ENCODE results near the gene BDH1. TPM values are rescaled to one million over a fixed set of nuclear protein-coding genes. Genes with fewer than 3 reads are reported as not detected.

BDH1 gene
- total and polyA plus RNA-seq, 3 donors from 2014 or later = 12.8 to 22.4 (median 14.4) TPM

DNA sequence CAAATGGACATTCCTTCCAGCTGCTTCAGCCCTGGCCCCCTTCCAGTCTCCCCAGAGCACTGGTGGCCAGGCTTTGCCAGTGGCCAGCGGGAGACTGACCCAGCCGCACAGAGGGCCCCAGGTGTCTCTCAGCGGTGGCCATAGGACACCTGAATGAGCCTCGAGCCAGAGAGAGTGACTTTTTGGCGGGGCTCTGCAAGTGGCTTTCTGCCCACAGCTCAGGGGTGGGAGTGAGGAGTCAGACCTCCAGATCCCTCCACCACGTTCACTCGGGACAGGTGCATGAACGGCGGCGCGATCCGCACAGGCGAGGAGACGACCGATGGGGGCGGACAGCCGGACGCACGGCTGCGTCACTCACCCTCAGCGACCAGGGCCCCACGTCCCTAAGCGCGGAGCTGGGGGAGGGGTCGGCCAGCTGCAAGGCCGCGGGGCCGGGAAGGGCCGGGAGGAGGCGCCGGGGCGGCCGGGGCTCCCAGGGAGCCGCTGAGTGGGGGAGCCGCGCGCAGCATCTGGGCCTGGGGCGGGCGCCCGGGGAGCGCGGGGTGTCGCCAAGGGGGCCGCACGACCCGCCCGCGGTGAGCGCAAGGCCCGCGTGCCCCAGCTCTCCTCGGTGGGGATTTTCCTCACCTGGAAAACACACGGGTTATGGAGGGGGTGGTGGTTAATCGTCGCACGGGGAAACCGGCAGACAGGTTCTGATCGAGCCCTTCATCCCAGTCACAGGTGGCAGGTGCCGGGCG, 57.1 kb downstream of the BDH1 start:
- 78 to 93% methylated on average over 26 to 55 of the region's 60 CpGs for WGBS, 2 donors
- TF ChIP-seq POLR2A (IDR thresholded peaks at IDR 0.05) = no peak
- TF ChIP-seq, protein P1, sequence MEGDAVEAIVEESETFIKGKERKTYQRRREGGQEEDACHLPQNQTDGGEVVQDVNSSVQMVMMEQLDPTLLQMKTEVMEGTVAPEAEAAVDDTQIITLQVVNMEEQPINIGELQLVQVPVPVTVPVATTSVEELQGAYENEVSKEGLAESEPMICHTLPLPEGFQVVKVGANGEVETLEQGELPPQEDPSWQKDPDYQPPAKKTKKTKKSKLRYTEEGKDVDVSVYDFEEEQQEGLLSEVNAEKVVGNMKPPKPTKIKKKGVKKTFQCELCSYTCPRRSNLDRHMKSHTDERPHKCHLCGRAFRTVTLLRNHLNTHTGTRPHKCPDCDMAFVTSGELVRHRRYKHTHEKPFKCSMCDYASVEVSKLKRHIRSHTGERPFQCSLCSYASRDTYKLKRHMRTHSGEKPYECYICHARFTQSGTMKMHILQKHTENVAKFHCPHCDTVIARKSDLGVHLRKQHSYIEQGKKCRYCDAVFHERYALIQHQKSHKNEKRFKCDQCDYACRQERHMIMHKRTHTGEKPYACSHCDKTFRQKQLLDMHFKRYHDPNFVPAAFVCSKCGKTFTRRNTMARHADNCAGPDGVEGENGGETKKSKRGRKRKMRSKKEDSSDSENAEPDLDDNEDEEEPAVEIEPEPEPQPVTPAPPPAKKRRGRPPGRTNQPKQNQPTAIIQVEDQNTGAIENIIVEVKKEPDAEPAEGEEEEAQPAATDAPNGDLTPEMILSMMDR (IDR thresholded peaks at IDR 0.05) = no peak
- H3K36me3 ChIP-seq (ENCODE audit: low read depth, missing control alignments) = no peaks in the 10 kb centered on the region
- H3K27ac ChIP-seq = no peak overlapping the region
- no peaks in the 10 kb centered on the region for H3K4me1 ChIP-seq
- no peaks in the 10 kb centered on the region for H3K27me3 ChIP-seq
- H3K4me3 ChIP-seq = no peak overlapping the region
- H3K9me3 ChIP-seq = no peaks in the 10 kb centered on the region
- intact Hi-C loops (cut with DNase I; ENCODE audit: low total_unique reads) = no loop called here
- DNase-seq = no peak

DNA sequence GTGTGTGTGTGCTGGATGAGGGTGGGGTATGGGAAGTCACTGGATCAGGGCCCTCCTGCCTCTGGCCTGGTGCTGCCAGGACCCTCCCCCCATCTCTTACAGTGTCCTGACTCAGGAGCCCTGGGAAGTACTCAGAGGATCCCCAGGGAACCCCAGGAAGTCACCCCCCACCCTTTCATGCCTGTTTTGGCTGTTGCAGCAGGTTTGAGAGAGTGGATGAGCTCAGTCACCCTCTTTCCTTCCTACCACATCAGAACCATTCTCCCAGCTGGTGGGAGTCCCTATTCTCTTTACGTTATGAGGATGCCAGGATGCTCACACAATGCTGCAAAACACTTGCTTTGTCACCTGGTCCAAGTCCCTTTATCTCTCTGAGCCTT, 59.0 kb downstream of the BDH1 start:
- intact Hi-C loops (cut with DNase I; ENCODE audit: low total_unique reads) = no loop called here
- 86 to 96% methylated on average over 1 of the region's 1 CpG for WGBS, 2 donors
- H3K4me3 ChIP-seq = no peak overlapping the region
- H3K27ac ChIP-seq = no peak overlapping the region
- H3K36me3 ChIP-seq (ENCODE audit: low read depth, missing control alignments) = no peaks in the 10 kb centered on the region
- no peak for TF ChIP-seq POLR2A (IDR thresholded peaks at IDR 0.05)
- TF ChIP-seq, protein P1 (IDR thresholded peaks at IDR 0.05) = no peak
- no peak for DNase-seq
- H3K4me1 ChIP-seq = no peaks in the 10 kb centered on the region
- H3K9me3 ChIP-seq = no peaks in the 10 kb centered on the region
- H3K27me3 ChIP-seq = no peaks in the 10 kb centered on the region

DNA sequence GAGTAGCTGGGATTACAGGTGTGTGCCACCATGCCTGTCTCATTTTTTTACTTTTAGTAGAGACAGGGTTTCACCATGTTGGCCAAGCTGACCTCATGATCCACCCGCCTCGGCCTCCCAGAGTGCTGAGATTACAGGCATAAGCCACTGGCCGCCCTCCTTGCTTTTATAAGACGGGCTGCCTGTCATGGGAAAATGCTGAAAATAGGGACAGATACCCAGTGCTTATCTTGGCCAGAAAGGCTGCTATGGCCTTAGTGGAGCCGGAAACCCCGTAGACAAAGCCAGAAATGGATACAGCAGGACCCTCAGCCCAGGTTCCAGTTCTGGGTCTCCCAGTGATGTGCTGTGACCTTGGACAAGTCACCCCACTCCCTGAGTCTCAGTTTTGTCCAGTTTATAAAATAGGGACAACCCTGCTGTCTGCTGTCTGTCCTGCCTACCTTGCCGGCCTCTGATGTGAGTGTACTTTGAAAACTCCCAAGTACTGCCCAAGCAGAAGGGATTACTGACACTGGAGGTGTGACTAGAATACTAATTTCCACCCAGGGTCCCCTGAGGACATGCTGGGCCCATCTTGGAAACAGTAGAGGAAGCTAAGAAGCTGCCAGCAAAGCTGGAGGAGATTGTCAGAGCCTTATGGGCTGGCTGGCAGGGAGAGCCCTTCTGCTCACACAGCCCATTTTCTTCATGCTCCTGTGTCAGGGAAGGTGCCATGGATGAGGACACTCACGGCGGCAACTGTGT, 59.6 kb downstream of the BDH1 start:
- Histone ChIP-seq H3K4me3 (no peak overlapping the region), H3K36me3 (ENCODE audit: low read depth, missing control alignments) (no peaks in the 10 kb centered on the region), H3K27ac (no peak overlapping the region), H3K27me3 (no peaks in the 10 kb centered on the region), H3K9me3 (no peaks in the 10 kb centered on the region), H3K4me1 (no peaks in the 10 kb centered on the region)
- WGBS, 2 donors = 67 to 79% methylated on average over 9 of the region's 9 CpGs
- intact Hi-C loops (cut with DNase I; ENCODE audit: low total_unique reads) = no loop called here
- TF ChIP-seq, protein P1 (IDR thresholded peaks at IDR 0.05) = no peak
- no peak for TF ChIP-seq POLR2A (IDR thresholded peaks at IDR 0.05)
- DNase-seq = no peak

DNA sequence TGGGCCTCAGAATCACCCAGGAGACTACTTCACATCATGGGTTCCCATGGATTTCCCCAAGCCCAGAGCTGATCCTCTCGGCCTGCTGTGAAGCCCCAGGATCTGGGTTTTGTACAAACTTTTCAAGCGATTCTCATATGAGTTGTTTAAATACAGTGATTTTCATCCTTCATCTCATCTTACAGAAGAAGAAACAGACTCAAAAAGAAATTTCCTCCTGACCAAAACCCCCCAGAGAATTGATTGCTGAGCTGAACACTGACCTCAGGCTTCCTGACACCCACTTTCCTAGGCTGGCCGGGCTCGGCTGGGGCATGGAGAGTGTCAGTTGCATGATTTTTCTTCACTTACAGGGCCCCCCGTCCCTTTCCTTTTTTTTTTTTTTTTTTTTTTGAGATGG, 60.3 kb downstream of the BDH1 start:
- 74 to 77% methylated on average over 5 of the region's 5 CpGs for WGBS, 2 donors
- Histone ChIP-seq H3K4me3 (no peak overlapping the region), H3K27me3 (no peaks in the 10 kb centered on the region), H3K27ac (peak overlapping the region in 1 of 2 donors; percentile 53), H3K4me1 (no peaks in the 10 kb centered on the region), H3K36me3 (ENCODE audit: low read depth, missing control alignments) (no peaks in the 10 kb centered on the region), H3K9me3 (no peaks in the 10 kb centered on the region)
- intact Hi-C loops (cut with DNase I; ENCODE audit: low total_unique reads) = no loop called here
- TF ChIP-seq, protein P1 (IDR thresholded peaks at IDR 0.05) = no peak
- TF ChIP-seq POLR2A (IDR thresholded peaks at IDR 0.05) = no peak
- DNase-seq = no peak

All from testis (tissue), 3 donors.